HCT116 (cell line): ENCODE data around the gene DCDC2C. TPM values are rescaled to one million over a fixed set of nuclear protein-coding genes. Genes with fewer than 3 reads are reported as not detected.

ENCODE experiments used
- ATAC-seq: fragments of 200-7000 bp; cut with Tn5 transposase; 2 replicates; pipeline ENCODE4 v1.9.1; 2020; ENCODE audit warnings: mild to moderate bottlenecking, moderate library complexity
- BruUV-seq: library from RNA; stranded (reverse); fragments of 400-500 nt; replicated peaks from 2 replicates; lab custom pipeline; 2021; lab: Mats Ljungman, UMichigan
- CTCF ChIA-PET: fragments of 300-600 bp; sonication (Branson Sonifier 250); formaldehyde crosslinking; loops from one replicate; lab custom pipeline; 2021; ENCODE audit warnings: antibody characterized with exemption; lab: Charles Lee
- POLR2A ChIA-PET: fragments of 300-600, 350-600 bp; sonication (Branson Sonifier 250); formaldehyde crosslinking; loops from one replicate; lab custom pipeline; 2021; ENCODE audit warnings: antibody characterized with exemption; lab: Charles Lee
- RAD21 ChIA-PET, 2 experiments: fragments of 300-600 bp; sonication (Branson Sonifier 250); formaldehyde crosslinking; loops; one replicate each; lab custom pipeline; 2023; ENCODE audit warnings: low total read pairs in 2 of 2; ENCODE audit not compliant: uncharacterized antibody in 2 of 2, unreplicated experiment in 2 of 2, low non-redundant PET in 1 of 2; lab: Charles Lee
- DNase-seq: peaks from one replicate; pipeline ENCODE4 v3.0.0-alpha.2; 2010; ENCODE audit warnings: low read depth, low spot score
- H2AFZ ChIP-seq: fragments of 200-600 bp; shearing (Covaris generic), sonication (generic); 2 replicates; pipeline ENCODE4 v1.6.1; 2017; ENCODE audit warnings: low read depth, mixed run types, mixed read lengths, antibody characterized with exemption, low read length; ENCODE audit not compliant: poor library complexity, severe bottlenecking
- H3K27ac ChIP-seq: 2 replicates; pipeline ENCODE4 v1.5.1; 2012; ENCODE audit warnings: low read depth, low read length
- H3K27me3 ChIP-seq: fragments of 200-600 bp; sonication (generic); 2 replicates; pipeline ENCODE4 v1.6.1; 2016; ENCODE audit warnings: mixed run types, low read length, mixed read lengths; ENCODE audit not compliant: insufficient read depth
- H3K36me3 ChIP-seq, 2 experiments: fragments of 200-500 bp in 1 of 2; fragments of 200-600 bp in 1 of 2; sonication (Bioruptor generic) in 1 of 2; sonication (generic) in 1 of 2; 2 replicates each; pipeline versions ENCODE4 v1.5.1 to v1.6.1; 2014 to 2016; ENCODE audit warnings: low read length in 2 of 2, inconsistent platforms in 1 of 2, mixed read lengths in 1 of 2, mixed run types in 1 of 2; ENCODE audit not compliant: insufficient read depth in 2 of 2, control insufficient read depth in 1 of 2
- H3K4me1 ChIP-seq, 2 experiments: fragments of 200-600 bp in 1 of 2; sonication (generic) in 1 of 2; 2 replicates each; pipeline versions ENCODE4 v1.5.1 to v1.6.1; 2012 to 2017; ENCODE audit warnings: low read length in 2 of 2, inconsistent platforms in 1 of 2, mild to moderate bottlenecking in 1 of 2, mixed read lengths in 1 of 2, mixed run types in 1 of 2, moderate library complexity in 1 of 2; ENCODE audit not compliant: insufficient read depth in 2 of 2, control insufficient read depth in 1 of 2
- H3K4me2 ChIP-seq: fragments of 200-600 bp; sonication (generic); 2 replicates; pipeline ENCODE4 v1.6.1; 2017; ENCODE audit warnings: mixed run types, low read length, mixed read lengths
- H3K4me3 ChIP-seq, 2 experiments: fragments of 200-600 bp in 1 of 2; sonication (generic) in 1 of 2; replicated peaks in 1 of 2; 2 replicates each; pipeline ENCODE4 v1.5.1; 2011 to 2016; ENCODE audit warnings: low read length in 2 of 2, control low read depth in 1 of 2, low read depth in 1 of 2, mild to moderate bottlenecking in 1 of 2, mixed read lengths in 1 of 2, mixed run types in 1 of 2
- H3K79me2 ChIP-seq: fragments of 200-600 bp; sonication (generic); 2 replicates; pipeline ENCODE4 v1.6.1; 2017; ENCODE audit warnings: mild to moderate bottlenecking, mixed run types, low read length, moderate library complexity, mixed read lengths; ENCODE audit not compliant: insufficient read depth
- H3K9ac ChIP-seq: fragments of 200-600 bp; sonication (generic); 2 replicates; pipeline ENCODE4 v1.6.1; 2016; ENCODE audit warnings: low read length, mixed read lengths
- H3K9me2 ChIP-seq: fragments of 200-600 bp; sonication (generic), shearing (Covaris generic); 2 replicates; pipeline ENCODE4 v1.6.1; 2017; ENCODE audit warnings: mixed run types, mild to moderate bottlenecking, moderate library complexity; ENCODE audit not compliant: insufficient read depth
- H3K9me3 ChIP-seq, 2 experiments: fragments of 200-500 bp in 1 of 2; fragments of 200-600 bp in 1 of 2; sonication (Bioruptor generic) in 1 of 2; sonication (generic) in 1 of 2; 2 replicates each; pipeline ENCODE4 v1.6.1; 2014 to 2017; ENCODE audit warnings: low read length in 2 of 2, mixed read lengths in 2 of 2, inconsistent platforms in 1 of 2, low read depth in 1 of 2, mild to moderate bottlenecking in 1 of 2, mixed run types in 1 of 2, moderate library complexity in 1 of 2; ENCODE audit not compliant: control insufficient read depth in 1 of 2, insufficient read depth in 1 of 2
- H4K20me1 ChIP-seq: fragments of 200-600 bp; sonication (generic), shearing (Covaris generic); 2 replicates; pipeline ENCODE4 v1.6.1; 2017; ENCODE audit warnings: mixed run types, mild to moderate bottlenecking, moderate library complexity; ENCODE audit not compliant: insufficient read depth
- CBX3 ChIP-seq: IDR thresholded peaks from 2 replicates; pipeline ENCODE4 v1.6.1; 2012; ENCODE audit warnings: low read depth
- CEBPB ChIP-seq: IDR thresholded peaks from 2 replicates; pipeline ENCODE4 v1.6.1; 2012; ENCODE audit warnings: low read depth
- ELF1 ChIP-seq: IDR thresholded peaks from 2 replicates; pipeline ENCODE4 v1.6.1; 2012; ENCODE audit warnings: low read depth, borderline replicate concordance
- EZH2 ChIP-seq: fragments of 200-600 bp; sonication (generic); IDR thresholded peaks from 2 replicates; pipeline ENCODE4 v1.6.1; 2017; ENCODE audit warnings: antibody characterized with exemption, mixed run types
- FOSL1 ChIP-seq: IDR thresholded peaks from 2 replicates; pipeline ENCODE4 v1.6.1; 2012; ENCODE audit warnings: low read depth
- SIN3A ChIP-seq: IDR thresholded peaks from 2 replicates; pipeline ENCODE4 v1.6.1; 2012; ENCODE audit warnings: low read depth
- SRF ChIP-seq: IDR thresholded peaks from 2 replicates; pipeline ENCODE4 v1.6.1; 2012; ENCODE audit warnings: low read depth
- TCF7L2 ChIP-seq: IDR thresholded peaks from 2 replicates; pipeline ENCODE4 v1.7.0; 2011; ENCODE audit warnings: borderline replicate concordance, inconsistent platforms; ENCODE audit not compliant: insufficient read depth, insufficient read length; ENCODE audit errors: extremely low read depth
- YY1 ChIP-seq: IDR thresholded peaks from 2 replicates; pipeline ENCODE4 v1.6.1; 2011; ENCODE audit warnings: low read length, low read depth, moderate library complexity, mild to moderate bottlenecking; ENCODE audit not compliant: insufficient replicate concordance; ENCODE audit errors: extremely low read depth
- intact Hi-C: fragments of 100-400 bp; cut with micrococcal nuclease; formaldehyde crosslinking; loops from 2 replicates; pipeline ENCODE4 v1.10.0; 2022
- total RNA-seq: library from RNA; stranded (reverse); gene quantifications from one replicate; pipeline ENCODE4 v1.2.1, GENCODE V29; 2021; ENCODE audit not compliant: unreplicated experiment
- TF ChIP-seq, protein P1 (sequence below): IDR thresholded peaks from 2 replicates; pipeline ENCODE4 v1.6.1; 2012
- TF ChIP-seq, protein P2 (sequence below): IDR thresholded peaks from 2 replicates; pipeline ENCODE4 v1.6.1; 2012
- TF ChIP-seq, protein P3 (sequence below), 3 experiments: fragments of 200-600 bp in 1 of 3; sonication (generic) in 1 of 3; IDR thresholded peaks in 2 of 3; conservative IDR thresholded peaks in 1 of 3; 2 replicates each; pipeline ENCODE4 v1.5.1; 2012 to 2017; ENCODE audit warnings: low read depth in 2 of 3, low read length in 2 of 3, antibody characterized with exemption in 1 of 3, borderline replicate concordance in 1 of 3, control low read depth in 1 of 3, mild to moderate bottlenecking in 1 of 3, mixed read lengths in 1 of 3, mixed run types in 1 of 3, moderate library complexity in 1 of 3; ENCODE audit not compliant: insufficient read depth in 1 of 3

The DCDC2C gene
- total RNA-seq, 1 experiment from 2014 or later = not detected

DNA sequence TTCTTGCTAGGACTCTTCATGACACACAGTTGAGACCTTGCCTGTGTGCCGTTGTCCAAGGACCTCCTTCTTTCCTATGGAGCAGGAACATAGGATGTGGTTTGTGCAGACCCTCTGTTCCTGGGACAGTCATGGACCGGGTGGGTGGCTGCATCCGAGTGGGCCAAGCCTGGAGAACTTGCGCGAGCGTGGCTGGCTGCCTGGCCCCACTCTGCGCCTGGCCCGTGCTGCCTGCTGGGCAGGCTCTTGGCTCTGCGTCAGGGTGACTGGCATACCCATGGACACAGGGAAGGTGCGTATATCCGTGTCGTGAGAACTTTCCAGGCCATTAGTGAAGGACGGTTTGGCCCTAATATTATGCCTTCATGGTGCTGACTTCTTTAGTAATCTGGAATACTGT lies 68.2 kb downstream of the DCDC2C start:
- no peak for ATAC-seq
- H3K27ac ChIP-seq = no peak overlapping the region
- H3K27me3 ChIP-seq = peaks cover 55% of the 10 kb centered on the region
- no peaks in the 10 kb centered on the region for H4K20me1 ChIP-seq
- DNase-seq = no peak
- ChIA-PET RAD21 (no interaction called here), POLR2A (no interaction called here), CTCF (no interaction called here)
- no peak overlapping the region for H3K9ac ChIP-seq
- no peaks in the 10 kb centered on the region for H3K4me1 ChIP-seq
- no TSS peak for BruUV-seq
- H3K79me2 ChIP-seq = no peaks in the 10 kb centered on the region
- TF ChIP-seq SRF = no peak
- TF ChIP-seq, protein P1, sequence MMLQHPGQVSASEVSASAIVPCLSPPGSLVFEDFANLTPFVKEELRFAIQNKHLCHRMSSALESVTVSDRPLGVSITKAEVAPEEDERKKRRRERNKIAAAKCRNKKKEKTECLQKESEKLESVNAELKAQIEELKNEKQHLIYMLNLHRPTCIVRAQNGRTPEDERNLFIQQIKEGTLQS = no peak
- no peak for TF ChIP-seq YY1
- TF ChIP-seq TCF7L2 = no peak
- no peak for TF ChIP-seq CEBPB
- TF ChIP-seq, protein P2, sequence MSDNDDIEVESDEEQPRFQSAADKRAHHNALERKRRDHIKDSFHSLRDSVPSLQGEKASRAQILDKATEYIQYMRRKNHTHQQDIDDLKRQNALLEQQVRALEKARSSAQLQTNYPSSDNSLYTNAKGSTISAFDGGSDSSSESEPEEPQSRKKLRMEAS = no peak
- no peak for TF ChIP-seq ELF1
- no peak for TF ChIP-seq CBX3
- TF ChIP-seq SIN3A = no peak
- TF ChIP-seq, protein P3, sequence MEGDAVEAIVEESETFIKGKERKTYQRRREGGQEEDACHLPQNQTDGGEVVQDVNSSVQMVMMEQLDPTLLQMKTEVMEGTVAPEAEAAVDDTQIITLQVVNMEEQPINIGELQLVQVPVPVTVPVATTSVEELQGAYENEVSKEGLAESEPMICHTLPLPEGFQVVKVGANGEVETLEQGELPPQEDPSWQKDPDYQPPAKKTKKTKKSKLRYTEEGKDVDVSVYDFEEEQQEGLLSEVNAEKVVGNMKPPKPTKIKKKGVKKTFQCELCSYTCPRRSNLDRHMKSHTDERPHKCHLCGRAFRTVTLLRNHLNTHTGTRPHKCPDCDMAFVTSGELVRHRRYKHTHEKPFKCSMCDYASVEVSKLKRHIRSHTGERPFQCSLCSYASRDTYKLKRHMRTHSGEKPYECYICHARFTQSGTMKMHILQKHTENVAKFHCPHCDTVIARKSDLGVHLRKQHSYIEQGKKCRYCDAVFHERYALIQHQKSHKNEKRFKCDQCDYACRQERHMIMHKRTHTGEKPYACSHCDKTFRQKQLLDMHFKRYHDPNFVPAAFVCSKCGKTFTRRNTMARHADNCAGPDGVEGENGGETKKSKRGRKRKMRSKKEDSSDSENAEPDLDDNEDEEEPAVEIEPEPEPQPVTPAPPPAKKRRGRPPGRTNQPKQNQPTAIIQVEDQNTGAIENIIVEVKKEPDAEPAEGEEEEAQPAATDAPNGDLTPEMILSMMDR (IDR thresholded peaks at IDR 0.05 in 2 of 3, conservative IDR thresholded peaks at IDR 0.05 in 1 of 3; ENCODE audit: borderline replicate concordance in 1 of 3, insufficient read depth in 1 of 3, low read depth in 2 of 3, low read length in 2 of 3) = no peak
- no peak for TF ChIP-seq EZH2
- no peak for TF ChIP-seq FOSL1
- TF ChIP-seq, all 23 proteins: peak for 0
- Histone ChIP-seq H3K36me3 (no peaks in the 10 kb centered on the region), H3K9me3 (no peaks in the 10 kb centered on the region), H3K4me3 (no peak overlapping the region), H3K9me2 (no peaks in the 10 kb centered on the region), H3K4me2 (no peak overlapping the region), H2AFZ (no peak overlapping the region)
- intact Hi-C loops = no loop called here
